Hepatocyte (in vitro differentiated cells): ENCODE results near the gene AMIGO3. TPM values are rescaled to one million over a fixed set of nuclear protein-coding genes. Genes with fewer than 3 reads are reported as not detected.
A peak's percentile ranks its signal among the peaks of the same experiment; 100 is the strongest.

Source experiments
- DNase-seq: peaks from one replicate; pipeline ENCODE4 v3.0.0-alpha.2; 2016; ENCODE audit warnings: low spot score
- H2AFZ ChIP-seq: fragments of 200-600 bp; sonication (generic); 2 replicates; pipeline ENCODE4 v1.6.0; 2016; ENCODE audit warnings: antibody characterized with exemption, mild to moderate bottlenecking
- H3K27ac ChIP-seq: fragments of 200-600 bp; sonication (generic); 2 replicates; pipeline ENCODE4 v1.5.1; 2016; ENCODE audit warnings: mild to moderate bottlenecking
- H3K27me3 ChIP-seq: fragments of 200-600 bp; sonication (generic); 2 replicates; pipeline ENCODE4 v1.6.1; 2016
- H3K36me3 ChIP-seq: fragments of 200-600 bp; sonication (generic); replicated peaks from 2 replicates; pipeline ENCODE4 v1.5.1; 2016; ENCODE audit warnings: low read depth; ENCODE audit not compliant: insufficient read depth
- H3K4me1 ChIP-seq: fragments of 200-600 bp; sonication (generic); 2 replicates; pipeline ENCODE4 v1.5.1; 2016; ENCODE audit warnings: mild to moderate bottlenecking, moderate library complexity; ENCODE audit not compliant: insufficient read depth
- H3K4me2 ChIP-seq: fragments of 200-600 bp; sonication (generic); 2 replicates; pipeline ENCODE4 v1.6.0; 2016
- H3K4me3 ChIP-seq: fragments of 200-600 bp; sonication (generic); 2 replicates; pipeline ENCODE4 v1.5.1; 2016; ENCODE audit warnings: mild to moderate bottlenecking
- H3K79me2 ChIP-seq: fragments of 200-600 bp; sonication (generic); 2 replicates; pipeline ENCODE4 v1.6.0; 2017; ENCODE audit warnings: mild to moderate bottlenecking
- H3K9me2 ChIP-seq: fragments of 200-600 bp; sonication (generic); replicated peaks from 2 replicates; pipeline ENCODE4 v1.6.0; 2017; ENCODE audit warnings: mild to moderate bottlenecking; ENCODE audit not compliant: insufficient read depth
- H3K9me3 ChIP-seq: fragments of 200-600 bp; sonication (generic); 2 replicates; pipeline ENCODE4 v1.5.1; 2016; ENCODE audit warnings: low read depth, mild to moderate bottlenecking
- H4K20me1 ChIP-seq: fragments of 200-600 bp; sonication (generic); 2 replicates; pipeline ENCODE4 v1.6.0; 2016; ENCODE audit warnings: mild to moderate bottlenecking; ENCODE audit not compliant: insufficient read depth, poor library complexity, severe bottlenecking
- EZH2 ChIP-seq: fragments of 200-600 bp; sonication (generic); IDR thresholded peaks from 2 replicates; pipeline ENCODE4 v1.6.1; 2016; ENCODE audit warnings: antibody characterized with exemption, mild to moderate bottlenecking, borderline replicate concordance
- EZH2phosphoT487 ChIP-seq: fragments of 200-600 bp; sonication (generic); IDR thresholded peaks from one replicate; pipeline ENCODE4 v1.6.1; 2018; ENCODE audit warnings: antibody characterized with exemption, mild to moderate bottlenecking, low read depth, moderate library complexity; ENCODE audit not compliant: unreplicated experiment, severe bottlenecking
- WGBS: methylation state at CpG from one replicate; pipeline ENCODE4 v1.1.6; 2016; ENCODE audit warnings: low lambda C conversion rate; ENCODE audit errors: missing lambda C conversion rate; 5-methylcytosine and 5-hydroxymethylcytosine counted together
- polyA plus RNA-seq: library from polyadenylated mRNA; unstranded; fragments of >200 nt; fragmentation: Nextera tagmentation; extraction: Ambion mirVana; gene quantifications from 2 replicates; pipeline ENCODE4 v1.2.1, GENCODE V29; 2016
- total RNA-seq: library from RNA; depleted of rRNA; stranded (reverse); fragments of >200 nt; gene quantifications from 2 replicates; pipeline ENCODE4 v1.2.3, GENCODE V29; 2014
- TF ChIP-seq, protein P1 (sequence below): fragments of 200-600 bp; sonication (generic); IDR thresholded peaks from 2 replicates; pipeline ENCODE4 v1.5.1; 2016; ENCODE audit warnings: antibody characterized with exemption, mild to moderate bottlenecking; ENCODE audit not compliant: poor library complexity

The AMIGO3 gene
- total and polyA plus RNA-seq, 2 experiments from 2014 or later, result 0.57 to 1.7 TPM

DNA sequence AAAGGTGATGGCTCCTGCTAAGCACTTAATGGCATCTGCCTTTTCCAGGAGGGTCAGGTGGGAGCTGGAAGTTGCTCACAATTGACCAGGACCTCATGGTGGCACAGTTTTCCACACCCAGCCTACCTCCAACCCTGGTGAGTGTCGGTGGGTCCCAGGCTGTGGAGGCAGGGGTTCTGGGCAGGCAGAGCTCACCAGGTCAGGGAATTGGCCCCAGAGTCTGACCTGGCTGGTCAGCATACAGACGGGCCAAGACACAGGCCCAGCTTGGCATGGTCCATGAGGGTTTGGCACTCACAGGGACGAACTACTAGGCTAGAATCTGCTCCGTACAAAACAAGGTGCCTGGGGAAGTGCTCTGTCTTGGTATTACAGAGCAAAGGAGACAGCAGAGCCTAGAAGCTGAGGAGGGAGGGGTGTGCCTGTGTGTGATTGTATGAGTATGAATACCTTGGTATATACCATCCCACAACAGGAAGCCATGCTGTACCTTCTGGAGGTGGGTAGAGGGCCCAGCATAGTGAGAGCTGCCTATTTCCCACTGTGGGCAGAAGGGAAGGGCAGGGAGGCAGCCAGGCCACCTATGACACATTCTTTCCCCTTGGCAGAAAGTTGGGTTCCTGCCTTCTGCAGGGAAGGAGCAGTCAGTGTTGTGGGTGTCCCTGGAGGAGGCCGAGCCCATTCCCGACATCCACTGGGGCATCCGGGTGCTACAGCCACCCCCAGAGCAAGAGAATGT, 38.8 kb downstream of the AMIGO3 start:
- no peak overlapping the region for H3K27ac ChIP-seq
- H4K20me1 ChIP-seq, result no peaks in the 10 kb centered on the region
- no peak for DNase-seq
- no peak overlapping the region for H3K4me3 ChIP-seq
- TF ChIP-seq EZH2phosphoT487, result no peak
- TF ChIP-seq, protein P1, sequence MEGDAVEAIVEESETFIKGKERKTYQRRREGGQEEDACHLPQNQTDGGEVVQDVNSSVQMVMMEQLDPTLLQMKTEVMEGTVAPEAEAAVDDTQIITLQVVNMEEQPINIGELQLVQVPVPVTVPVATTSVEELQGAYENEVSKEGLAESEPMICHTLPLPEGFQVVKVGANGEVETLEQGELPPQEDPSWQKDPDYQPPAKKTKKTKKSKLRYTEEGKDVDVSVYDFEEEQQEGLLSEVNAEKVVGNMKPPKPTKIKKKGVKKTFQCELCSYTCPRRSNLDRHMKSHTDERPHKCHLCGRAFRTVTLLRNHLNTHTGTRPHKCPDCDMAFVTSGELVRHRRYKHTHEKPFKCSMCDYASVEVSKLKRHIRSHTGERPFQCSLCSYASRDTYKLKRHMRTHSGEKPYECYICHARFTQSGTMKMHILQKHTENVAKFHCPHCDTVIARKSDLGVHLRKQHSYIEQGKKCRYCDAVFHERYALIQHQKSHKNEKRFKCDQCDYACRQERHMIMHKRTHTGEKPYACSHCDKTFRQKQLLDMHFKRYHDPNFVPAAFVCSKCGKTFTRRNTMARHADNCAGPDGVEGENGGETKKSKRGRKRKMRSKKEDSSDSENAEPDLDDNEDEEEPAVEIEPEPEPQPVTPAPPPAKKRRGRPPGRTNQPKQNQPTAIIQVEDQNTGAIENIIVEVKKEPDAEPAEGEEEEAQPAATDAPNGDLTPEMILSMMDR, result no peak
- no peaks in the 10 kb centered on the region for H3K9me2 ChIP-seq
- no peaks in the 10 kb centered on the region for H3K36me3 ChIP-seq
- no peak overlapping the region for H3K4me2 ChIP-seq
- no peaks in the 10 kb centered on the region for H3K4me1 ChIP-seq
- H2AFZ ChIP-seq, result no peak overlapping the region
- no peaks in the 10 kb centered on the region for H3K79me2 ChIP-seq
- H3K9me3 ChIP-seq, result no peaks in the 10 kb centered on the region
- WGBS, result 96% methylated on average over 7 of the region's 7 CpGs
- no peaks in the 10 kb centered on the region for H3K27me3 ChIP-seq

- H3K27ac ChIP-seq, result no peak overlapping the region
- H3K79me2 ChIP-seq, result peaks cover 9% of the 10 kb centered on the region
- DNase-seq, result no peak
- peaks cover 14% of the 10 kb centered on the region for H3K4me1 ChIP-seq
- H3K9me2 ChIP-seq, result no peaks in the 10 kb centered on the region
- no peaks in the 10 kb centered on the region for H3K36me3 ChIP-seq
- H4K20me1 ChIP-seq, result no peaks in the 10 kb centered on the region
- H3K27me3 ChIP-seq, result no peaks in the 10 kb centered on the region
- WGBS, result 97% methylated on average over 11 of the region's 11 CpGs
- H3K4me3 ChIP-seq, result no peak overlapping the region
- H3K9me3 ChIP-seq, result no peaks in the 10 kb centered on the region
- H2AFZ ChIP-seq, result no peak overlapping the region
- no peak for TF ChIP-seq EZH2phosphoT487
- TF ChIP-seq, protein P1, result no peak
- TF ChIP-seq EZH2, result no peak
- no peak overlapping the region for H3K4me2 ChIP-seq
Observed at GRCh38 chr3:49675912-49676311, 43.6 kb downstream of the AMIGO3 start.

DNA sequence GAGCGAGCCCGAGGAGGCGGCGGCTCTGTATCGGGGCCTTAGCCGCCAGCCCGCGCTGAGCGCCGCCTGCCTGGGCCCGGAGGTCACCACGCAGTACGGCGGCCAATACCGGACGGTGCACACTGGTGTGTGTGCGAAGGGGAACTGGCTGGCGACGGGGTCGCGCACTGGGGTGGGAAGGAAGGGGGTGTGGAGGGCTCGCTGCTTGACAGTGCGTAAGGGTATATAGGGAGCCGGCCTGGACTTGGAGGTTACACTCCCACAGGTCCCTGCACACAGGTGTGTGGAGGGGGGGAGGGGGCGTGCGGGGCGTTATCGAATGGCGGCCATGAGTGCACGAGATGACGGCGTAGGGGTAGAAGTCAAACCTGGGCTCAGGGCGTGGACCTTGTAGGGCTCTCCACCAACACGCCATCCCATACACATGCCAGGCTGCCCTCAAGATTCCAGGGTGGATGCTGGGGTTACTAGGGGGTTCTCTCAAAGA, 44.9 kb downstream of the AMIGO3 start:
- Histone ChIP-seq H3K4me1 (peaks cover 14% of the 10 kb centered on the region), H2AFZ (peak overlapping the region; percentile 26), H3K27ac (peak overlapping the region; percentile 92), H3K79me2 (peaks cover 9% of the 10 kb centered on the region), H3K9me2 (no peaks in the 10 kb centered on the region), H3K36me3 (no peaks in the 10 kb centered on the region), H3K4me2 (peak overlapping the region; percentile 88), H3K4me3 (peak overlapping the region; percentile 56), H4K20me1 (no peaks in the 10 kb centered on the region), H3K27me3 (no peaks in the 10 kb centered on the region), H3K9me3 (no peaks in the 10 kb centered on the region)
- no peak for TF ChIP-seq EZH2phosphoT487
- TF ChIP-seq, protein P1, result no peak
- TF ChIP-seq EZH2, result no peak
- DNase-seq, result peak; percentile 50
- 4% methylated on average over 24 of the region's 34 CpGs for WGBS
